Coronary artery (tissue), 2 donors: ENCODE measurements around the gene KRTAP10-8.

Experiments used
- DNase-seq: peaks from one replicate; pipeline ENCODE4 v3.0.0-alpha.2; 2017; ENCODE audit warnings: low spot score
- H3K27ac ChIP-seq, 2 donors: fragments of 200-600 bp; sonication (generic); one replicate each; pipeline ENCODE4 v1.5.1; 2016 to 2019
- H3K4me3 ChIP-seq: fragments of 200-600 bp; sonication (generic); 2 replicates; pipeline ENCODE4 v1.5.1; 2016; ENCODE audit warnings: mild to moderate bottlenecking, moderate library complexity
- TF ChIP-seq, protein P1 (sequence below): fragments of 200-600 bp; sonication (generic); IDR thresholded peaks from one replicate; pipeline ENCODE4 v1.5.1; 2019; ENCODE audit warnings: antibody characterized with exemption

The KRTAP10-8 gene

DNA sequence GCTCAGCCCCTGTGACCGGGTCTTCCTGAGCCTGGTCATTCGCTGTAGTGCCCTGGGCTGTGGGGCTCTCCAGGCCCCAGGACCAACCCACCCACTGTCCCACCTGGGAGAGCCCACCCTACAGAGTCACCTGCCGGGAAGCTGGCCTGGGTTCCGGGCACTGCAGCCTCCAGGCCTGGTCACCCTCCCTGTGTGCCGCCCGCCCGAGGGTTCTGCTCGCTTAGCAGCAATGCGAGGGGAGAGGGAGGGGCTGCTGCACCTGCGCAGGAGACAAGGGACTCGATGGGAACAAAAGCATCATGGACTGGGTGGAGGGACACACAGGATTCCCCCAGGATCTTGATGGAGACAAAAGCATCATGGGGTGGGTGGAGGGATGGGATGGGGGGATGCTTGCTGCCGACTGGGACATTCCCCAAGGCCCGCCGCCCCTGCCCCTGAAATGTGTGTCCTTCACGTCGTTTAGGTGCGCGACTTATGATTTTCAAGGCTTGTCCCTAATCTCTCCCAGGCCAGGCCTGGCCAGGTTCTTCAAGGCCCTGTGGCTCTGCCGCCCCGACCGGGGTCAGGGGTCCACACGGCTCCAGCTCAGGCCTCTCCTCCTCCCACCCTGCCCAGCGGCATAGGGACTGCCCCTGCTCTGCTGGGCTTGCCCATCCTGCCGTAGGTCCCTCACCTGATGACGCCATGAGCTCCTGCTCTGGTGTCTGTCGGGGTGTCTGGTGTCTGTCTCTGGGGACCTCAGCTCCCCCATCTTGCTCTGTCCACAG lies 1.7 kb downstream of the KRTAP10-8 start:
- DNase-seq, result no peak
- TF ChIP-seq, protein P1, sequence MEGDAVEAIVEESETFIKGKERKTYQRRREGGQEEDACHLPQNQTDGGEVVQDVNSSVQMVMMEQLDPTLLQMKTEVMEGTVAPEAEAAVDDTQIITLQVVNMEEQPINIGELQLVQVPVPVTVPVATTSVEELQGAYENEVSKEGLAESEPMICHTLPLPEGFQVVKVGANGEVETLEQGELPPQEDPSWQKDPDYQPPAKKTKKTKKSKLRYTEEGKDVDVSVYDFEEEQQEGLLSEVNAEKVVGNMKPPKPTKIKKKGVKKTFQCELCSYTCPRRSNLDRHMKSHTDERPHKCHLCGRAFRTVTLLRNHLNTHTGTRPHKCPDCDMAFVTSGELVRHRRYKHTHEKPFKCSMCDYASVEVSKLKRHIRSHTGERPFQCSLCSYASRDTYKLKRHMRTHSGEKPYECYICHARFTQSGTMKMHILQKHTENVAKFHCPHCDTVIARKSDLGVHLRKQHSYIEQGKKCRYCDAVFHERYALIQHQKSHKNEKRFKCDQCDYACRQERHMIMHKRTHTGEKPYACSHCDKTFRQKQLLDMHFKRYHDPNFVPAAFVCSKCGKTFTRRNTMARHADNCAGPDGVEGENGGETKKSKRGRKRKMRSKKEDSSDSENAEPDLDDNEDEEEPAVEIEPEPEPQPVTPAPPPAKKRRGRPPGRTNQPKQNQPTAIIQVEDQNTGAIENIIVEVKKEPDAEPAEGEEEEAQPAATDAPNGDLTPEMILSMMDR, result no peak
- H3K4me3 ChIP-seq, result no peak overlapping the region
- no peak overlapping the region for H3K27ac ChIP-seq

DNA sequence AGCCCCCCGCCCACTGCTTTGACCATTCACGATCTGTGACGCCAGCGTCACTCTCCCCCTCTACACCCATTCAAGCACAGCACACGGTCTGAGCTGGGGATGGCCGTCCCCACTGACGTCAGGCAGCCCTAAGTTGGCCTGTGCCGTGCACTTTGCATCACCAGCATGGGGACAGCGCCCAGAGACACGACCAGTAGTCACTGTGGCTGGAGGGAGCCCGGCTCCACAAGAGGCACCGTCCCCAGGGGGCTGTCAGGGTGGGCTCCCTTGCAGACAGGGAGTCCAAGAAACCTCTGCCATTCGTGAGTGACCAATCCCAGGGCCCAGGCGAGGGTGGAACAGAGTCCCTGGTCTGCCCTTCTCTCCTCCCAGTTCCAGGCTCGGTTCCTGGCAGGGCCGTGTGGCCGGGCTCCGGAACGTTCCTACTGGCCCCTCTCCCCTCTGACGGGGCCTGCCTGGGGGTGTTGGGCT lies 2.3 kb downstream of the KRTAP10-8 start:
- TF ChIP-seq, protein P1, result no peak
- DNase-seq, result no peak
- Histone ChIP-seq H3K4me3 (no peak overlapping the region), H3K27ac (no peak overlapping the region)

DNA sequence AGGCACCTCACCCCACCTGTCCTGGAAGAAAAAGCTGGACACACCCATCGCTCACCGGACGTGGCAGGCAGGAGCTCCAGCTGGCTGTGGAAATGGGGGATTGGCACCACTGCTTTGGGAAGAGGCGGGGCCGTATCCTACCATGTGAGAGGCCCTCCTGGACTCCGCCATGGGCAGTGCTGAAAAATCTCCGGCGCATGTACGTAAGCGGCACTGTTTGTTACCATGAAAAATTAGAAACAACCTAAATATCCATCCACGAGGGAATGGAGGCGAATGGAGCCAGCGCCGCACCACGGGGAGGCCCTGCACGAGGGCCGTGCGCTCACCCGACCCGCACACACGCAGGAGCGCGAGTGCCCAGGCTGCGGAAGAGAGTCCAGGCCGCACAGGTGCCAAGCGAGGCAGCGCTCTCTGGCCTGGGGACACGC lies 3.1 kb downstream of the KRTAP10-8 start:
- no peak for DNase-seq
- Histone ChIP-seq H3K4me3 (no peak overlapping the region), H3K27ac (no peak overlapping the region)
- TF ChIP-seq, protein P1, result no peak

DNA sequence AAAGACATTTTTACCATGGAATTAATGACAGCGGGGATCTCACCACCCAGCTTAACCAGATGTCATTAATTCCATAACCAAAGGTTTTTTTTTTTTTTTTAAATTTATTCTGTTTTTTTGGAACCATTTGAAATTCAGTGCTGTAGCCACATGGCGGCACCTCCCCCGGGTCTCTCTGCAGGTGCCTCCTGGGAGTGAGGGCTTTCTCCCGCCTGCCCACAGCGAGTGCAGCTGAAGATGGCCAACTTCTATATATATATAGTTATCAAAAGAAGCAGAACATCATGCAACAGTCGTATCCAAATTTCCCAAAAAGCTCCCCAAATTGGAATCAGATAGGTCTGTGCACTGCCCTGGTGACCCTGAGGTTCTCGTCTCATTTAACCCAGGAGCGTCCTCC lies 3.6 kb downstream of the KRTAP10-8 start:
- DNase-seq, result no peak
- H3K27ac ChIP-seq, result no peak overlapping the region
- H3K4me3 ChIP-seq, result no peak overlapping the region
- TF ChIP-seq, protein P1, result no peak

DNA sequence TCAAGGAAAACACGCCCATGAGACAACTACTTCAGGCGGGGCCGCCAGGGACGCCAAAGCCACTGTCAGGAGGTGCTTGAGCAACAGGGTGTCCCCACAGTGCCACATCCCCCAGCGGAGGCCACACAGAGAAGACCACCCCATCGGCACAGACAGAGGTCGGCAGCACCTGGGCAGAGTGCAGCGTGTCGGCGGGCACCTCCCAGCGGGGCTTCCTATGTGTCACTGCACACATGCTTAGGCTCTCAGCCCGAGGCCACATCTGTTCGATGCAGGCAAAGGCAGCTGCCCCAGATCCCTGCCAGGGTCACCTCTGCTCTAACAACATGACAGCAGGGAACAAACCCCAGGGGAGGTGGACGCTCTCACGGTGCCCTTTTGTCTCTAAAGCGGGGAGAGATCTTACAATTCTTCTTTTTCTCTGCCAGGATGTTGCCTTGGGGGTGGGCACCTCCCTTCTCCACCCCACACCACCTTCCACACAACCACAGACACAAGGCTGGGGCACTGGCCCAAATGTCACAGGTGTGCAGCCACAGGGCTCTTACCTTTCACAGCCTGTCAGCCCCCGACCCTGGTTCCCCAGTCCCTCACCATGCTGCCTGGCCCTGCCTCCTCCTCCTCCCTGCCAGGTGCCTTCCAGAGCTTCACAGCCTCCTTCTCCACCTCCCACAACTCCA lies 4.2 kb downstream of the KRTAP10-8 start:
- no peak for DNase-seq
- H3K4me3 ChIP-seq, result no peak overlapping the region
- no peak overlapping the region for H3K27ac ChIP-seq
- TF ChIP-seq, protein P1, result no peak

DNA sequence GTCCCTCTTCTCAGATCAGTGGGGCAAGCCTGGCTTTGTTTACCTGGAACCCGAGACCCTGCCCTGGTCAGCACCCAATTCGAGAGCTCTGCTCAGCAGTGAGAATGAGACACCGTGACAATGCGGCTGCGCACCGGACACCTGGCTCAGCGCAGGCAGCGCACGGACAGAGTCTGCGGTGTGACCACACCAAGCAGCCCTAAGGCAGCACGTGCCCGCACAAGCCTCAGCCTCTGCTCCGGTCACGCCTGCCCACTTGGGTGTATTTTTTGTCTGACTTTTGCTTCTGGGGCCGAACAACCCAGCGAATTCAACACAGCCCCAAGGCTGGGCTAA lies 4.7 kb downstream of the KRTAP10-8 start:
- Histone ChIP-seq H3K4me3 (no peak overlapping the region), H3K27ac (no peak overlapping the region)
- peak; percentile 66 for DNase-seq
- TF ChIP-seq, protein P1, result no peak

DNA sequence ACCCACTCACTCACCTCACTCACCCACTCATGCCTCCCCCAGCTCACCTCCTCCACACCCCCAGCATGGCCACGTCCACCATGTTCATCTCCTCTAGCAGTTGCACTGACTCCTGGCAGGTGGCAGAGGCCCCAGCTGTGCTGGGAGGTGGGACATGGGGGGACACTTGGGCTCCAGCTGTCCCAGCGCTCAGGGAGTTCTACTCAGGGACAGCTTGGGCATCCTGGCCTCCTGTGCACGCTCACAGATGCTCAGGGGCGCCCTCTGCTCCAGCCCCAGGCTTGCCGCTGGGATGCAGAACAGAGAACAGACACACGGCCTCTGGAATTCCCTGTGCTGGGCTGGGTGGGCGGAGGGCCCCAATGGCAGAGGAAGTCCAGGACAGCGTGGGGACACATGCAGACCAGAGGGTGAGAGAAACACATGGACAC lies 5.2 kb downstream of the KRTAP10-8 start:
- H3K27ac ChIP-seq, result no peak overlapping the region
- no peak overlapping the region for H3K4me3 ChIP-seq
- TF ChIP-seq, protein P1, result no peak
- no peak for DNase-seq
